ENCODE results near the gene HIKESHI.

The HIKESHI gene

DNA sequence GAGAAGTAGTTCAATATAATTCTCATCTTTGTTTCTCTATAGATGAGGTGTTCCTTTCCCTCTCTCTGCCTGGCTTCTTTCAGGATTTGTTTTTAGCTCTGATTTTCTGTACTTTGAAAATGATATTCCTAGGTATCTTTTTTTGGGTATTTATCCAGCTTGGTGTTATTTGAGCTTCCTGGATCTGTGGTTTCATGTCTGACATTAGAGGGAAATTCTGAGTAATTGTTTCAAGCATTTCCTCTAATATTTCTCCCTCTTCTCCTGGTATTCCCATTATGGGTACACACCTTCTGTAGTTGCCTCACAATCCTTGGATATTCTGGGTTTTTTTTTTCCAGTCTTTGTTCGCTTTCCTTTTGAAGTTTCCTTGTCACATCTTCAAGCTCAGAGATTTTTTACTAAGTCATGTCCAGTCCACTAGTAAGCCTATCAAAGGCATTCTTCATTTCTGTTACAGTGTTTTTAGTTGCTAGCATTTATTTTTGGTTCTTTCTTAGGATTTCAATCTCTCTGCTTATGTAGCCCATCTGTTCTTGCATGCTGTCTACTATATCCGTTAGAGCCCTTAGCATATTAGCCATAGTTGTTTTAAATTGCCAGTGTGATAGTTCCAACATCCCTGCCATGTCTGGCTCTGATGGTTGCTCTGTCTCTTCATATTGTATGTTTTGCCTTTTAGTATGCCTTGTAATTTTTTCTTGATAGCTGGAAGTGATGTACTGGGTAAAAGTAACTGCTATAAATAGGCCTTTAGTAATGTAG, 78.4 kb downstream of the HIKESHI start:
- no peak for DNase-seq

DNA sequence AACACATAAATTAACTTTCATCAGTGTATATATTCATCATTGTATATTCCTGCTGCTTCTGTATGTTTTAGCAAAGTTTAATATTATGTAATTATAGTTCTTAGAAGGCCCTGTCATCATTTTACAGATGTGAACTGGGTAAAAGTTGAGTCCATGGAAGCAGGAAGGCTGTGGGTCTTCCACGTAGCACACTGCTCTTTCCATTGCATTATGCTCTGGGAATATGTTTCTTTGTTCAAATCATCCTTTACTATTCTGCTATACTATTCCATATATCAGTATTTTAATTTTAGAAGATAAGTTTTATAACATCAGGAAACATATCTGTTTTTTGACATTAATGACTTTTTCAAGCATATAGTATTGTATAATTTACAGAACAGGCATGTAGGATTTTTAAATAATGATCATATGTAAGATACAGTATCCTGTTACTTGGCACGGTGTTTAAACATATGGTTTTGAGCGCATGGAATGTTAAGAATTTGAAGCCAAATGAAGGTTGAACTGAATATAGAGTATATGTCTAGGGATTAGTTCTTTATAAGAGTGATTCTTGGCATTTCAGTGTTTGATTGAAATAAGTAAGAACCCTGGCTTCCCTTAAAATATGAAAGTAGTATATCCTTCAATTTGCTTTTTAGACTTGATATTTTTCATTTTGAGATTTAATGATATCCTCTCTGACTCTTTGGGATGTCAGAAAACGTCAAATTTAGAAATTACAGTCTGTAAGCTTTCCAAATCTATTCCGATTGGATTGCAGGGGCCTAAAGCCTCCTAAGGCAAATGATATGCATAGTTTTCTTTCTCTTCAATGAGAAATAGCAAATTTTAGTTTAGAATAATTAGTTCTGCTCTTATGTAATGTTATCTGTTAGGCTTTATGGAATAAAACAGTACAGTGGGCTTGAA, 81.3 kb downstream of the HIKESHI start:
- no peak for DNase-seq

- DNase-seq = no peak
These were observed 84.2 kb downstream of the HIKESHI start for GRCh38 chr11:86386283-86386682.

DNA sequence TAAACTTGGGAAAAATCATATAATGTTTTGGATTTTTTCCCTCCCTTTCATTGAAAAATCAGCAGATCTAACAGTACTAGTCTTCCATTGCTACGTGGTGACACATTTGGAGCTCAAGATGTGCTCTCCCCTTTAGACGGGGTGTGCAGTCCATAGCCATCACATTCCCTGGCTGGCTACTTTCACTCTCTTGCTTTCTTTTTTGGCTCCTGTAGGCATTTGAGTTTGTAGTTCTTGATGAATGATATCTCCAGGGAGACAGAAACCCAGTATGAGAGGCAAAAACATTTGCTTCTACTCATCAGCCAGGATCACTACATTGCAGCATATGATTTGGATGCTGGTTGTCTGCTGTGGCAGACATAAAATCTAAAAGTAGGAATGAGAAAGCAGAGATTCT, 84.7 kb downstream of the HIKESHI start:
- DNase-seq = no peak

DNA sequence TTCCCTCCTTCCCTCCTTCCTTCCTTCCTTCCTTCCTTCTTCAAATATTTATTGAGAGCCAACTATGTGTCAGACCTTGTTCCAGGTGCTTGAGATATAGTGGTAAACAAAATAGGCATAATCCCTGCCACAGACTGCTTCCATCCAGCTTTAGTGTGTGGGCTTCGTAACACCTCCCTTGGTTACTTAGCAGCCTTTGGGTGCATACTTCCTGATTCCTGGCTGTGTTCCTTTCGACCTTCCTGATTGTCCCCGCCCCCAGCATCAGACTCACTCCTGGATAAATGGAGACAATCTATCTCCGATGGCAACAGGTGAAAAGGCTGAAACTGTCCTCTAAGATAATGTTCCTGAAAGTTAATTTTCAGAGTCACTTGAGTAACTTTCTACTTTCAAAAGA, 86.2 kb downstream of the HIKESHI start:
- no peak for DNase-seq

DNA sequence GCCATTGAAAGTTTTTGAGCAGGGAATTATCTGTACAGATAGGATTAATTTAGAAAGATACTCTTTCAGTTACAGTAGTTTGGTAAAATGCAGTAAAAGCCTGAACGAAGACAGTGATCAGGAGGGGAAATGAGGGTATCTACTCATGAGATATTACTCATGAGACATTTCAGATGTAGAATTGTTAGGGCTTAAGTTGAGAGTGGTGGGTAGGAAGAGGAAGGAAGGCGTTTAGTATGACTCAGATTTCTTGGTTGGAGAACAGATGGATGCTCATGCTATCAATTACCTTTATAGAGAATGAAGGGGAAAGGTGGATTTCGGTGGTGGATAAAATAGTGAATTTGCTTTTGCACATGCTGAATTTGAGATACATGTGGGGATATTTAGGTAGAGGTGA, 88.4 kb downstream of the HIKESHI start:
- no peak for DNase-seq

DNA sequence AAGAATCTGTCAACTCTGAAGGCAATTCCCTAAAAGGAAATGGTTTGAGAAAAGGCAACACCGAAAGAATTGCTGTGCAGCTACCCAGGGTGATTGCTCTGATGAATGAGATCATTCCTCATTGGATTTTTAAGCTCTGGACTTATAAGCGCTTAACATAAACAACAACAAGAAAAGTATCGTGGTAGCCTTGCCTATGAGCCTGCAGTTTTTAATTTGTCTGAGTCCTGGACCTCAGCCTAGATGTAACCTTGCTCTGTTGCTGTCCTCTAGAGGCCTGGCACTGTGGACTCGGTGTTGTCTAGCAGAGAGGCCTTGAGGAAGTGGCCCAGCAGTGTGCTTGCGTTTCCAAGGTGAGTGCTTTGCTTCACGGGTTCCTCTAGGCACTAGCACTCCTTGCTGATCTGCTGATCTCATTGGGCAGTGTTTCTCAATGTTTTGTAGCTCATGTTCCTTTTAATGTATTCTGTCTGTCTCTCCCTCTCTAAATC, 93.1 kb downstream of the HIKESHI start:
- no peak for DNase-seq
